Uterus (tissue), 2 donors: ENCODE measurements around the gene NLGN1.

Experiments used
- CTCF ChIP-seq, 4 experiments: fragments of 200-600 bp in 2 of 4; fragments of 450-650 bp in 2 of 4; sonication (generic) in 2 of 4; IDR thresholded peaks; one replicate each; pipeline ENCODE4 v1.5.1; 2016 to 2019; ENCODE audit warnings: antibody characterized with exemption in 4 of 4, mild to moderate bottlenecking in 2 of 4, moderate library complexity in 1 of 4
- POLR2A ChIP-seq, 2 donors: fragments of 450-650 bp; IDR thresholded peaks; one replicate each; pipeline ENCODE4 v1.6.1; 2016; ENCODE audit warnings: antibody characterized with exemption in 2 of 2, mild to moderate bottlenecking in 1 of 2, moderate library complexity in 1 of 2

DNA sequence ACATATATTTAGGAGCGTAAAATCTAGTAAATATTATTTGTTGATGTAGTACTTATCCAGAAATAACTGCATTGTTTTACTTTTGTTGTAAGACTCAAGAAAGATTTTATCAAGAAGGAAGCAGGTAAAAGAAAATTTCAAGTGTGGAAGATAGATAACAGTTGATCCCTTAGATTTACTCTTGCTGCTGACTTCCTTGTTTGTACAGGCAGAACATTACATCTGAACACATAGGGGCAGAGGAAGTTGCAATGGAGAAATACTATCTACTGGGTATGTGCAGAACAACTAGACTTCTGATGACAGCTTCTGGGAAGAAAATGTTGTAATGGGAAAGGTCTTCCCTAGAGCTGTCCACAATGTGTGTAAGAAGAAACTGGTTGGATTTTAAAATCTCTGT, 350.6 kb downstream of the NLGN1 start:
- TF ChIP-seq CTCF (IDR thresholded peaks at IDR 0.05), result no peak
- no peak for TF ChIP-seq POLR2A (IDR thresholded peaks at IDR 0.05)
